HepG2 (cell line): ENCODE results near the gene AP3M1. TPM values are rescaled to one million over a fixed set of nuclear protein-coding genes. Genes with fewer than 3 reads are reported as not detected.

ENCODE experiments used
- ATAC-seq: fragments of 200-7000 bp; cut with Tn5 transposase; 3 replicates; pipeline ENCODE4 v1.9.1; 2020; ENCODE audit warnings: mild to moderate bottlenecking, moderate library complexity
- BruUV-seq: library from RNA; stranded (reverse); fragments of 400-500 nt; replicated peaks from 2 replicates; lab custom pipeline; 2021; lab: Mats Ljungman, UMichigan
- CTCF ChIA-PET: fragments of 300-600 bp; formaldehyde crosslinking; extraction: SDS; loops from one replicate; lab custom pipeline; 2021; ENCODE audit warnings: low total read pairs, inconsistent platforms, low intra/inter-chr PET ratio; lab: Yijun Ruan, JAX
- POLR2A ChIA-PET: fragments of 350-600 bp; sonication (Branson Sonifier 250); formaldehyde crosslinking; loops from one replicate; lab custom pipeline; 2020; ENCODE audit warnings: antibody characterized with exemption, inconsistent platforms; lab: Yijun Ruan, JAX
- DNase-seq: peaks from one replicate; pipeline ENCODE4 v3.0.0-alpha.2; 2015; ENCODE audit warnings: low spot score
- FAIRE-seq: peaks from 3 replicates; lab custom pipeline; 2011; peaks lifted over from hg19 to GRCh38; lab: Jason Lieb, UNC
- H2AFZ ChIP-seq: one replicate; pipeline ENCODE4 v1.6.1; 2011; ENCODE audit warnings: low read length, inconsistent platforms
- H3K27ac ChIP-seq: fragments of 300-600 bp; 3 replicates; pipeline ENCODE4 v1.8.0; 2011; ENCODE audit warnings: mixed run types, mild to moderate bottlenecking, mixed read lengths, low read length, inconsistent platforms; ENCODE audit not compliant: insufficient read depth; ENCODE audit errors: extremely low read length
- H3K27me3 ChIP-seq, 2 experiments: fragments of 200-600 bp in 1 of 2; 2 replicates in 1 of 2; 3 replicates in 1 of 2; pipeline versions ENCODE4 v1.6.0 to v1.8.0; 2011; ENCODE audit warnings: low read length in 2 of 2, mild to moderate bottlenecking in 2 of 2, moderate library complexity in 2 of 2, inconsistent platforms in 1 of 2; ENCODE audit not compliant: insufficient read depth in 2 of 2, control insufficient read depth in 1 of 2
- H3K36me3 ChIP-seq, 2 experiments: fragments of 200-600 bp in 1 of 2; replicated peaks in 1 of 2; 2 replicates in 1 of 2; 3 replicates in 1 of 2; pipeline versions ENCODE4 v1.5.1 to v1.8.0; 2011; ENCODE audit warnings: low read length in 2 of 2, inconsistent platforms in 1 of 2; ENCODE audit not compliant: insufficient read depth in 2 of 2, control insufficient read depth in 1 of 2
- H3K4me1 ChIP-seq: 2 replicates; pipeline ENCODE4 v1.5.1; 2012; ENCODE audit warnings: low read length, inconsistent platforms; ENCODE audit not compliant: insufficient read depth
- H3K4me2 ChIP-seq: 2 replicates; pipeline ENCODE4 v1.6.0; 2011; ENCODE audit warnings: low read depth, low read length, inconsistent platforms
- H3K4me3 ChIP-seq, 3 experiments: fragments of 200-600 bp in 1 of 3; sonication (generic), shearing (Covaris generic) in 1 of 3; replicated peaks in 1 of 3; 2 replicates each; pipeline ENCODE4 v1.5.1; 2011 to 2016; ENCODE audit warnings: low read length in 3 of 3, inconsistent platforms in 2 of 3, low read depth in 2 of 3, mild to moderate bottlenecking in 2 of 3, control low read depth in 1 of 3, mixed read lengths in 1 of 3; ENCODE audit not compliant: insufficient read depth in 1 of 3
- H3K79me2 ChIP-seq: one replicate; pipeline ENCODE4 v1.6.1; 2011; ENCODE audit warnings: low read length, inconsistent platforms; ENCODE audit not compliant: insufficient read depth
- H3K9ac ChIP-seq: 2 replicates; pipeline ENCODE4 v1.6.0; 2011; ENCODE audit warnings: mild to moderate bottlenecking, low read depth, low read length, inconsistent platforms; ENCODE audit not compliant: insufficient read depth
- H3K9me3 ChIP-seq: 2 replicates; pipeline ENCODE4 v1.5.1; 2012; ENCODE audit warnings: mild to moderate bottlenecking, low read length
- H4K20me1 ChIP-seq: 2 replicates; pipeline ENCODE4 v1.6.0; 2011; ENCODE audit warnings: inconsistent platforms, mild to moderate bottlenecking, low read length, moderate library complexity; ENCODE audit not compliant: insufficient read depth
- AGO2 ChIP-seq: fragments of 200-400 bp; formaldehyde crosslinking; optimal IDR thresholded peaks from 2 replicates; pipeline ENCODE3; 2017; ENCODE audit warnings: mild to moderate bottlenecking, low read depth, low read length, moderate library complexity
- GABPB1 ChIP-seq: IDR thresholded peaks from 2 replicates; pipeline ENCODE4 v1.6.1; 2016; ENCODE audit warnings: mild to moderate bottlenecking, missing genetic modification reagents, moderate library complexity, missing compliant biosample characterization
- GATAD2A ChIP-seq: IDR thresholded peaks from 2 replicates; pipeline ENCODE4 v1.6.1; 2016
- GFI1 ChIP-seq: sonication (generic); formaldehyde crosslinking; IDR thresholded peaks from 2 replicates; pipeline ENCODE4 v1.5.0; 2020; ENCODE audit warnings: missing genetic modification reagents, mild to moderate bottlenecking, borderline replicate concordance
- HES4 ChIP-seq: sonication (generic); formaldehyde crosslinking; IDR thresholded peaks from 2 replicates; pipeline ENCODE4 v1.9.0; 2021; ENCODE audit warnings: mild to moderate bottlenecking, missing genetic modification reagents, borderline replicate concordance
- MED8 ChIP-seq: sonication (generic); formaldehyde crosslinking; IDR thresholded peaks from 2 replicates; pipeline ENCODE4 v1.8.1; 2023; ENCODE audit warnings: mild to moderate bottlenecking, missing genetic modification reagents; ENCODE audit not compliant: insufficient replicate concordance
- NAIF1 ChIP-seq: sonication (generic); formaldehyde crosslinking; IDR thresholded peaks from 2 replicates; pipeline ENCODE4 v1.5.0; 2020; ENCODE audit warnings: mild to moderate bottlenecking, missing genetic modification reagents, borderline replicate concordance
- NCOA5 ChIP-seq: sonication (generic); formaldehyde crosslinking; IDR thresholded peaks from 2 replicates; pipeline ENCODE4 v1.4.0; 2020; ENCODE audit warnings: missing genetic modification reagents
- NFATC3 ChIP-seq: sonication (generic); formaldehyde crosslinking; IDR thresholded peaks from 2 replicates; pipeline ENCODE4 v1.5.1; 2020; ENCODE audit warnings: mild to moderate bottlenecking, missing genetic modification reagents
- RFXAP ChIP-seq: sonication (generic); formaldehyde crosslinking; IDR thresholded peaks from 2 replicates; pipeline ENCODE4 v1.4.0; 2020; ENCODE audit warnings: missing genetic modification reagents, borderline replicate concordance
- ZBTB39 ChIP-seq: sonication (generic); formaldehyde crosslinking; IDR thresholded peaks from 2 replicates; pipeline ENCODE4 v1.5.0; 2020; ENCODE audit warnings: missing genetic modification reagents
- ZBTB43 ChIP-seq: sonication (generic); formaldehyde crosslinking; conservative IDR thresholded peaks from 2 replicates; pipeline ENCODE4 v1.4.0; 2020; ENCODE audit warnings: missing genetic modification reagents
- ZNF256 ChIP-seq: sonication (generic); formaldehyde crosslinking; conservative IDR thresholded peaks from 2 replicates; pipeline ENCODE4 v1.4.0; 2020; ENCODE audit warnings: missing genetic modification reagents
- ZNF740 ChIP-seq: sonication (generic); formaldehyde crosslinking; IDR thresholded peaks from 2 replicates; pipeline ENCODE4 v1.4.0; 2020; ENCODE audit warnings: missing genetic modification reagents
- ZNF772 ChIP-seq: sonication (generic); formaldehyde crosslinking; IDR thresholded peaks from 2 replicates; pipeline ENCODE4 v1.5.0; 2020; ENCODE audit warnings: mild to moderate bottlenecking, missing genetic modification reagents
- WGBS: methylation state at CpG from one replicate; pipeline ENCODE4 v1.1.6; 2017; ENCODE audit warnings: low lambda C conversion rate; 5-methylcytosine and 5-hydroxymethylcytosine counted together
- in situ Hi-C: cut with HindIII; loops from 2 replicates; pipeline ENCODE4 v1.10.0; 2017; ENCODE audit warnings: low pct_unique_long_range_greater_than_20kb; ENCODE audit not compliant: extremely low pct_ligation_motif_present
- intact Hi-C: fragments of 100-400 bp; cut with micrococcal nuclease; formaldehyde crosslinking; loops from one replicate; pipeline ENCODE4 v1.10.0; 2022; ENCODE audit not compliant: unreplicated experiment
- polyA plus RNA-seq, 8 experiments: library from polyadenylated mRNA; depleted of rRNA in 3 of 8; stranded (reverse) in 7 of 8; unstranded in 1 of 8; fragments of >200 nt; fragmentation: Illumina TruSeq in 4 of 8; extraction: Trizol in 4 of 8; gene quantifications; 2 replicates each; pipeline versions ENCODE4 v1.2.1 to v1.2.3, GENCODE V29; 2011 to 2016; ENCODE audit warnings: low read depth in 4 of 8, missing spikeins in 1 of 8, mixed read lengths in 1 of 8; ENCODE audit not compliant: insufficient read depth in 1 of 8
- total RNA-seq, 5 experiments: library from RNA; depleted of rRNA; stranded (reverse); fragments of >200 nt; fragmentation: Illumina TruSeq; extraction: Trizol; gene quantifications; 2 replicates each; pipeline ENCODE4 v1.2.3, GENCODE V29; 2016; ENCODE audit warnings: low read depth in 1 of 5

AP3M1 gene
- total and polyA plus RNA-seq, 2 of the 13 experiments (the other 11 are each of a cell fraction or from before 2014, with no cell fraction given) = 29.0 to 31.6 TPM

- peaks cover 1 to 23% of the 10 kb centered on the region in 2 experiments; a peak in 3 of 5 replicates for H3K36me3 ChIP-seq
- FAIRE-seq = no peak
- H3K79me2 ChIP-seq = peaks cover 69% of the 10 kb centered on the region
These were observed 48.7 kb upstream of the AP3M1 start for GRCh38 chr10:74199315-74199714.

More at GRCh38 chr10:74199315-74199714, 48.7 kb upstream of the AP3M1 start:
- Histone ChIP-seq H2AFZ (no peak overlapping the region), H3K9me3 (no peaks in the 10 kb centered on the region), H4K20me1 (no peaks in the 10 kb centered on the region), H3K9ac (no peak overlapping the region), H3K4me1 (no peaks in the 10 kb centered on the region), H3K27ac (no peak overlapping the region), H3K27me3 (no peaks in the 10 kb centered on the region), H3K4me2 (no peak overlapping the region), H3K4me3 (no peak overlapping the region)
- intact Hi-C loops (no loop called here), in situ Hi-C loops (no loop called here)
- CTCF ChIA-PET = no interaction called here
- no TSS peak for BruUV-seq
- ATAC-seq (no peak), DNase-seq (no peak)
- no peak for TF ChIP-seq GFI1 (CRISPR knock-in tag)
- TF ChIP-seq ZBTB39 = no peak
- no peak for TF ChIP-seq AGO2
- no peak for TF ChIP-seq ZNF256
- TF ChIP-seq HES4 (CRISPR knock-in tag) = no peak
- no peak for TF ChIP-seq NCOA5 (CRISPR knock-in tag)
- no peak for TF ChIP-seq GATAD2A
- TF ChIP-seq RFXAP = no peak
- TF ChIP-seq ZBTB43 (CRISPR knock-in tag) = no peak
- no peak for TF ChIP-seq ZNF772 (CRISPR knock-in tag)
- TF ChIP-seq GABPB1 (CRISPR knock-in tag) = no peak
- TF ChIP-seq NFATC3 (CRISPR knock-in tag) = no peak
- TF ChIP-seq ZNF740 (CRISPR knock-in tag) = no peak
- TF ChIP-seq NAIF1 (CRISPR knock-in tag) = no peak
- no peak for TF ChIP-seq MED8 (CRISPR knock-in tag)
- WGBS = 96% methylated on average over 4 of the region's 4 CpGs
- POLR2A ChIA-PET = no interaction called here
